ENCODE measurements around the gene BAIAP2L2. TPM values are rescaled to one million over a fixed set of nuclear protein-coding genes. Genes with fewer than 3 reads are reported as not detected.

BAIAP2L2 gene
- total RNA-seq, 1 donor from 2014 or later = 4.5 TPM

GRCh38 chr22:38132136-38132535, 21.7 kb upstream of the BAIAP2L2 start:
- Mint-ChIP-seq H3K4me3 (no peak overlapping the region), H3K27me3 (no peaks in the 10 kb centered on the region), H3K27ac (no peak overlapping the region), H3K9me3 (peaks cover 5% of the 10 kb centered on the region), H3K36me3 (peaks cover 15% of the 10 kb centered on the region), H3K4me1 (ENCODE audit: unreplicated experiment) (peaks cover 8% of the 10 kb centered on the region)
- no peak for DNase-seq (ENCODE audit: extremely low spot score, unreplicated experiment)
- TF ChIP-seq, protein P1, sequence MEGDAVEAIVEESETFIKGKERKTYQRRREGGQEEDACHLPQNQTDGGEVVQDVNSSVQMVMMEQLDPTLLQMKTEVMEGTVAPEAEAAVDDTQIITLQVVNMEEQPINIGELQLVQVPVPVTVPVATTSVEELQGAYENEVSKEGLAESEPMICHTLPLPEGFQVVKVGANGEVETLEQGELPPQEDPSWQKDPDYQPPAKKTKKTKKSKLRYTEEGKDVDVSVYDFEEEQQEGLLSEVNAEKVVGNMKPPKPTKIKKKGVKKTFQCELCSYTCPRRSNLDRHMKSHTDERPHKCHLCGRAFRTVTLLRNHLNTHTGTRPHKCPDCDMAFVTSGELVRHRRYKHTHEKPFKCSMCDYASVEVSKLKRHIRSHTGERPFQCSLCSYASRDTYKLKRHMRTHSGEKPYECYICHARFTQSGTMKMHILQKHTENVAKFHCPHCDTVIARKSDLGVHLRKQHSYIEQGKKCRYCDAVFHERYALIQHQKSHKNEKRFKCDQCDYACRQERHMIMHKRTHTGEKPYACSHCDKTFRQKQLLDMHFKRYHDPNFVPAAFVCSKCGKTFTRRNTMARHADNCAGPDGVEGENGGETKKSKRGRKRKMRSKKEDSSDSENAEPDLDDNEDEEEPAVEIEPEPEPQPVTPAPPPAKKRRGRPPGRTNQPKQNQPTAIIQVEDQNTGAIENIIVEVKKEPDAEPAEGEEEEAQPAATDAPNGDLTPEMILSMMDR (conservative IDR thresholded peaks at IDR 0.05) = no peak

DNA sequence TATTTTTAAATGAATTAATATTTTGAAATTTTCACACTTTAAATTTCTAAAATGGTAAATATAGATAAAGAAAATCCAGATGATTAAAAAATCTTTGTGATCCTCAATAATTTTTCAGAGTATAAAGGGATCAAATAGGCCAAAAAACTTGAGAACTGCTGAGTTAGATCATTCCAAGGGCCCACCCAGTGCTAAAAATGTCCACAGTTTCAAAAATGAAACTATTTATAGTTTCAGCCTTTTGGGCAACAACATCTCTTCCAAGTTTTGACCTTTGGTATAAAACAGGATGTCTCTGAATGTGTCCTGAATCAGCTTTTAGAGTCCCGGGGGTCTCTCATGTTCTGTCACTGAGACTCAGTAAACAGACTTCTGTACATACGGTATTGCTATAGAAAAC, 20.9 kb upstream of the BAIAP2L2 start:
- H3K27ac Mint-ChIP-seq = no peak overlapping the region
- TF ChIP-seq, protein P1 (conservative IDR thresholded peaks at IDR 0.05) = no peak

DNA sequence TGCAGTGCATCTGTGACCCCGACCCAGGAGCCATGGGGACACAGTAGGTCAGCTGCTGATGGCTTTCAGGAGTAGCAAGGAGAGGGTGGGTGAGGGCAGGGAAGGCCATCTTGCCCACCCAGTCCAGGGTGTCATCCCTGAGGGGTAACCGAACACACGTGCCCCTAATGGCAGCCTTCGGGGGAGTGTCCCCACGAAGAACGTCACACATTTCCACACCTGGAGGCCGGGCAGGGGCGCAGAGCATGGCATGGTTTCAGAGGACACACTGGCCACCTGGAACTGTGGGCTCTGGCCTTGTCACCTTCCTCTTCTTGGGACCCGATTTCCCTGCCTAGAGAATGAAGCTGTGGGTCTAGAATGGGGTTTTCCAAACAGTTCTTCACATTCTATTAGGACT, 19.4 kb upstream of the BAIAP2L2 start:
- Mint-ChIP-seq H3K9me3 (no peaks in the 10 kb centered on the region), H3K27ac (no peak overlapping the region), H3K27me3 (no peaks in the 10 kb centered on the region), H3K4me1 (ENCODE audit: unreplicated experiment) (no peaks in the 10 kb centered on the region), H3K4me3 (no peak overlapping the region), H3K36me3 (peaks cover 4% of the 10 kb centered on the region)
- TF ChIP-seq, protein P1 (conservative IDR thresholded peaks at IDR 0.05) = no peak
- no peak for DNase-seq (ENCODE audit: extremely low spot score, unreplicated experiment)

More for the DNA sequence above, 20.9 kb upstream of the BAIAP2L2 start:
- H3K4me1 Mint-ChIP-seq (ENCODE audit: unreplicated experiment) = peaks cover 8% of the 10 kb centered on the region
- H3K9me3 Mint-ChIP-seq = peaks cover 5% of the 10 kb centered on the region
- no peak for DNase-seq (ENCODE audit: extremely low spot score, unreplicated experiment)
- H3K4me3 Mint-ChIP-seq = no peak overlapping the region
- peaks cover 15% of the 10 kb centered on the region for H3K36me3 Mint-ChIP-seq
- H3K27me3 Mint-ChIP-seq = no peaks in the 10 kb centered on the region

GRCh38 chr22:38129021-38129420, 18.5 kb upstream of the BAIAP2L2 start:
- Mint-ChIP-seq H3K27ac (no peak overlapping the region), H3K27me3 (no peaks in the 10 kb centered on the region), H3K4me1 (ENCODE audit: unreplicated experiment) (peaks cover 3% of the 10 kb centered on the region), H3K36me3 (no peaks in the 10 kb centered on the region), H3K4me3 (no peak overlapping the region), H3K9me3 (no peaks in the 10 kb centered on the region)
- no peak for DNase-seq (ENCODE audit: extremely low spot score, unreplicated experiment)
- TF ChIP-seq, protein P1 (conservative IDR thresholded peaks at IDR 0.05) = no peak

GRCh38 chr22:38127869-38128268, 17.4 kb upstream of the BAIAP2L2 start:
- DNase-seq (ENCODE audit: extremely low spot score, unreplicated experiment) = no peak
- TF ChIP-seq, protein P1 (conservative IDR thresholded peaks at IDR 0.05) = no peak
- peaks cover 3% of the 10 kb centered on the region for H3K4me1 Mint-ChIP-seq (ENCODE audit: unreplicated experiment)
- H3K27ac Mint-ChIP-seq = no peak overlapping the region
- no peaks in the 10 kb centered on the region for H3K36me3 Mint-ChIP-seq
- no peak overlapping the region for H3K4me3 Mint-ChIP-seq
- H3K27me3 Mint-ChIP-seq = no peaks in the 10 kb centered on the region
- H3K9me3 Mint-ChIP-seq = no peaks in the 10 kb centered on the region

Data from type B pancreatic cell (in vitro differentiated cells).